GM23248 (cell line): ENCODE data around the gene PLEKHM2.

Source experiments
- EZH2 ChIP-seq: fragments of 200-600 bp; sonication (generic); IDR thresholded peaks from 2 replicates; pipeline ENCODE4 v1.6.1; 2018; ENCODE audit warnings: antibody characterized with exemption, mild to moderate bottlenecking; ENCODE audit not compliant: insufficient read depth, poor library complexity, severe bottlenecking
- EZH2phosphoT487 ChIP-seq: fragments of 200-600 bp; sonication (generic); IDR thresholded peaks from 2 replicates; pipeline ENCODE4 v1.6.1; 2018; ENCODE audit warnings: antibody characterized with exemption, moderate library complexity, mild to moderate bottlenecking, low read depth; ENCODE audit not compliant: insufficient read depth

DNA sequence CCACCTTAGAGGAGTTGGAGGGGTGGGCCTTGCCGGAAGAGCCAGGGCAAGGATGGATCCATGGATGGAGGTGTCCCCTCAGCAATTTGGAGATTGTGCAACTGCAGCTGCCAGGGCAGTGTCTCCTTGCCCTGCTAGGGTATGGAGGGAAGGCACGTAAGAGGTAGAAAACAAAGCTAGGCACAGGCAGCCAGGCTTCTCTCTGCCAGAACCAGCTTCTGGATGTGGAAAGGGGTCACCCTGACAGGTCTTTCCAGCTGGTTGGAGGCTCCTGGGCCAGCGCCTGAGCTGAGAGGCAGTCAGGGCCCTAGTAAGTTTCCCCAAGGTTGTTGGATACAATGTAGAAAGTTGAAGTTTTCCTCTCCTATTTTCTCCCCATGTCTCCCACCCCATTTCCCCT, 36.7 kb downstream of the PLEKHM2 start:
- TF ChIP-seq EZH2 (no peak), EZH2phosphoT487 (no peak)
